Gastroesophageal sphincter (tissue), 3 donors: Measurements from ENCODE around the gene PNLDC1.

ENCODE experiments used
- POLR2A ChIP-seq, 2 donors: fragments of 450-650 bp; IDR thresholded peaks; one replicate each; pipeline ENCODE4 v1.6.1; 2017; ENCODE audit warnings: antibody characterized with exemption in 2 of 2, mild to moderate bottlenecking in 2 of 2, moderate library complexity in 1 of 2
- POLR2AphosphoS5 ChIP-seq: sonication (generic); formaldehyde crosslinking; IDR thresholded peaks from one replicate; pipeline ENCODE4 v1.6.1; 2017; ENCODE audit warnings: antibody characterized with exemption
- TF ChIP-seq, protein P1 (sequence below), 4 experiments: fragments of 200-600 bp in 2 of 4; fragments of 450-650 bp in 2 of 4; sonication (generic) in 1 of 4; IDR thresholded peaks; one replicate each; pipeline ENCODE4 v1.5.1; 2017 to 2019; ENCODE audit warnings: antibody characterized with exemption in 4 of 4, mild to moderate bottlenecking in 2 of 4, moderate library complexity in 2 of 4

DNA sequence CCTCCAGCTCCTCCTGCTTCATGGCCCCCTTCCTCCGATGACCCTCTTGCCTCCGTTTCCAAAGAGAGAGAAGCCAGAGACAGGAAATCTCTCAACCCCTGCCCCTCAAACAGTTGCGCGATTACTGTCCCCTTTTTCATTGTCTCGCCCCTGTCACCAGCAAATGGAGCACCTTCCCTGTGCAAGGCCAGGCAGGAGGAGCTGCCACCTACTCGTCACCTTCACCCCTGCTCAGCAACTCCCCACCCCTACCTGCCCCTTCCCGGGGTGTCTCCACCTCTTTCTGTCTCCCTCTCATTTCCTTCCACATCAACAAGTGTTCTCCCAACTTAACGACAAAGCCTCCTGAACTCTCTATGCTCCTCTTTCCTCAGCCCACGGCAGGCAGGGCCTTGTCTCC is 13.7 kb downstream of the PNLDC1 start:
- no peak for TF ChIP-seq POLR2A (IDR thresholded peaks at IDR 0.05)
- TF ChIP-seq, protein P1, sequence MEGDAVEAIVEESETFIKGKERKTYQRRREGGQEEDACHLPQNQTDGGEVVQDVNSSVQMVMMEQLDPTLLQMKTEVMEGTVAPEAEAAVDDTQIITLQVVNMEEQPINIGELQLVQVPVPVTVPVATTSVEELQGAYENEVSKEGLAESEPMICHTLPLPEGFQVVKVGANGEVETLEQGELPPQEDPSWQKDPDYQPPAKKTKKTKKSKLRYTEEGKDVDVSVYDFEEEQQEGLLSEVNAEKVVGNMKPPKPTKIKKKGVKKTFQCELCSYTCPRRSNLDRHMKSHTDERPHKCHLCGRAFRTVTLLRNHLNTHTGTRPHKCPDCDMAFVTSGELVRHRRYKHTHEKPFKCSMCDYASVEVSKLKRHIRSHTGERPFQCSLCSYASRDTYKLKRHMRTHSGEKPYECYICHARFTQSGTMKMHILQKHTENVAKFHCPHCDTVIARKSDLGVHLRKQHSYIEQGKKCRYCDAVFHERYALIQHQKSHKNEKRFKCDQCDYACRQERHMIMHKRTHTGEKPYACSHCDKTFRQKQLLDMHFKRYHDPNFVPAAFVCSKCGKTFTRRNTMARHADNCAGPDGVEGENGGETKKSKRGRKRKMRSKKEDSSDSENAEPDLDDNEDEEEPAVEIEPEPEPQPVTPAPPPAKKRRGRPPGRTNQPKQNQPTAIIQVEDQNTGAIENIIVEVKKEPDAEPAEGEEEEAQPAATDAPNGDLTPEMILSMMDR (IDR thresholded peaks at IDR 0.05) = no peak
- TF ChIP-seq POLR2AphosphoS5 = no peak
